Upper lobe of left lung (tissue), 4 donors: ENCODE data around the gene NOL8.

Experiments
- CTCF ChIP-seq, 6 experiments: fragments of 450-650 bp in 4 of 6; fragments of 200-600 bp in 2 of 6; sonication (generic) in 2 of 6; IDR thresholded peaks; one replicate each; pipeline ENCODE4 v1.5.1; 2016 to 2019; ENCODE audit warnings: antibody characterized with exemption in 6 of 6
- POLR2A ChIP-seq, 4 donors: fragments of 450-650 bp; IDR thresholded peaks; one replicate each; pipeline ENCODE4 v1.5.1; 2016 to 2017; ENCODE audit warnings: antibody characterized with exemption in 4 of 4, mild to moderate bottlenecking in 2 of 4

- TF ChIP-seq CTCF (IDR thresholded peaks at IDR 0.05) (no peak), POLR2A (IDR thresholded peaks at IDR 0.05) (no peak)
Observed at GRCh38 chr9:92265154-92265553, 60.0 kb downstream of the NOL8 start.
